Ureter (tissue), 1 donor: ENCODE data around the gene CTSL. TPM values are rescaled to one million over a fixed set of nuclear protein-coding genes. Genes with fewer than 3 reads are reported as not detected.
A peak's percentile ranks its signal among the peaks of the same experiment; 100 is the strongest.

Source experiments
- DNase-seq: peaks from one replicate; pipeline ENCODE4 v3.0.0-alpha.2; 2020; ENCODE audit warnings: low spot score
- total RNA-seq: library from RNA; stranded (reverse); gene quantifications from one replicate; pipeline ENCODE4 v1.2.4, GENCODE V29; 2023
- donor health status: DM: yes; HTN: yes; CAD: no.

Gene CTSL
- 119 TPM for total RNA-seq

DNA sequence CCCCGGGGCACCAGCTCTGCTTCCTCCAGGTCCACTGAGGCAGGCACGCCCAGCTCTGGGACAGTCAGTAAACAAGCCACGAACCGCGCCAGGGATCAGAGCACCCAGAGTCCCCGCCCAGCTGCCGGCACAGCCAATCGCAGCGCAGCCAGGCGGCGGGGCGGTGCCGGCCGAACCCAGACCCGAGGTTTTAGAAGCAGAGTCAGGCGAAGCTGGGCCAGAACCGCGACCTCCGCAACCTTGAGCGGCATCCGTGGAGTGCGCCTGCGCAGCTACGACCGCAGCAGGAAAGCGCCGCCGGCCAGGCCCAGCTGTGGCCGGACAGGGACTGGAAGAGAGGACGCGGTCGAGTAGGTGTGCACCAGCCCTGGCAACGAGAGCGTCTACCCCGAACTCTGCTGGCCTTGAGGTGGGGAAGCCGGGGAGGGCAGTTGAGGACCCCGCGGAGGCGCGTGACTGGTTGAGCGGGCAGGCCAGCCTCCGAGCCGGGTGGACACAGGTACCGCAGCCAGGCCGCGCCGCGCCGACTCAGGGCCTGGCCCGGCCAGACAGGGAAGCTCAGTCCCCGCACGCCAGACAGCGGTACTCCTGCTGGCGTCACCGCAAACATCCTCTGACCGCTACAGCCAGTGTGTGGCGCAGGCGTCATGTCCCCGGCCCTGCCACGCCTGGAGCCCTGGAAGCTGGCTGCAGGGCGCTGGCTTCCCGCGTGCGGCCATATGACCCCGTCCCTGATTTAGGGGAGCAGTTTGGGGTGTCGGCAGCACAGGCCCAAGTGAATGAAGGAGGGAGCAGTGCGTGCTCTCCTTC is at the start of gene CTSL:
CTSL (plus strand) TSS at position 220 of the 810 bp plus-strand sequence. CDS start 1,485 bp downstream, outside the sequence.
- DNase-seq: peak; percentile 93

DNA sequence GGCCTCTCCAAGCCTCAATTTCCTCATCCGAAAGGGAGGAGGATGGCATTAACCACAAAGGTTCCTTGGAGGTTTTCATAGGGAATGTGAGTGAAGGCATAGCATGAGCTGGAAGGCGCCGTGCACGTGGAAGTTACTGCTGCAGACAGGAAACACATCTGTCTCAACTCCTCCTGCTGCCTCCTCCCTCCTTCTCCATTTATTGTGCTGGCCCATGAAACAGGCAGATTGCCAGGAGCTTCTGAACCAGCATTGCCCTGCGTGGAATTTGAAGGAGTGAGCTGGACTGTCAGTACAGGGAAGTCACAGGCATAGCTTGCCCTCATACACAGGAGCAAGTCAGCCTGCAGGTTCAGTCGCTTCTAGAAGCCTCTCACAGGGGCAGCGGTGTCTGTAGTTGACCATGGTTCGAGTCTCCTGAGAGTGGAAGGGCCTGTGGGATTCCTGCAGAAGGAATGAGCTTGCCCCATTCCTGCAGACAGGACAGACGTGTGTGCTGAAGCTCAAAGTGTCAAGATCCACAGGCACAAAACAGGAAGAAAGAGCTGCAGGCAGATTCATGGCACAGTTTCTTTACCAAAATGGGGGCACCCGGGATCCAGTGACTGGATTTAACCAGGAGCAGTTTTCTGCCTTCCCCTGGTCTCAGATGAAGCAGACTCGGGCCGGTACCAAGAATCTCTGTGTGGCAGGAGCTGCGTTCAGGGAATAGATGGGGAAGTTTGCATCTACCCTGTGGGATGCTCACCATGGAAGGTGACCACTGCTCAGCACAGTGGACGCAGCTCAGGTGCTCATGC is 48.7 kb upstream of the CTSL start:
- peak; percentile 70 for DNase-seq

DNA sequence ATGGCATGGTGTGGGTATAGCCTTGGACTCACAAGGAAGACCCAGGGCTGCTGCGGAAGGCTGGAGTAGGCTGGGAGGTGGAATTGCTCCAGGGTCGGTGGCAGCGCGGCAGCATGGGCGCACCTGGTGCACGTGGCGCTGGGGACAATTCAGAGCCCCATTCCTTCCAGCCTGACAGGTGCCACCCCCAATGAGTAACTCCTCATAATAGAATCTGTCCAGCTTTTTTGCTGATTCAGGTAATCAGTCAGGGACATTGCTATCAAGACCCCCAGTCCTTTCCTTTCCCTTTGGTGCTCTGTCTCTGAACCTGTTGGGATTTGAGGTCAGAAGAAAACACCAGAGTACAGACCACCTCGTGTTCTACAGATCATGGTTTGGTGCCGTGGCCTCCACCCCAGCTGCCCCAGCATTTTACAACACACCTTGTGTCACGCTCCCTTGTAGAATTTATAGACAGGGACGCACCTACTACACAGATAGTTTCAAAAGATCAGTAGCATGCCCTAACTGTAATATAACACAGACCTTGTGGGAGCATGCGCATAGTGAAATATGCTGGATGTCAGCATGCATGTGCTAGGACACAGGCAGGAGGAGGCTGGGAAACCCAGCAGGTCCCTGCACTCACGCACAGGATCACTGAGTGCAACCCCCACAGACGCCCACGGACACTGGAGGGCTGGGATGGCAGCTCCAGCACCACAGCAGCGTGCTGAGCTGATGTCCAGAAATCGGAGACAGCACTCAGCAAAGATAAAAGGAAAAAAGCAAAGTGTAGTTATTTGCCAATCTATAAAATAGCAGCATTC is 47.9 kb upstream of the CTSL start:
- DNase-seq: no peak

DNA sequence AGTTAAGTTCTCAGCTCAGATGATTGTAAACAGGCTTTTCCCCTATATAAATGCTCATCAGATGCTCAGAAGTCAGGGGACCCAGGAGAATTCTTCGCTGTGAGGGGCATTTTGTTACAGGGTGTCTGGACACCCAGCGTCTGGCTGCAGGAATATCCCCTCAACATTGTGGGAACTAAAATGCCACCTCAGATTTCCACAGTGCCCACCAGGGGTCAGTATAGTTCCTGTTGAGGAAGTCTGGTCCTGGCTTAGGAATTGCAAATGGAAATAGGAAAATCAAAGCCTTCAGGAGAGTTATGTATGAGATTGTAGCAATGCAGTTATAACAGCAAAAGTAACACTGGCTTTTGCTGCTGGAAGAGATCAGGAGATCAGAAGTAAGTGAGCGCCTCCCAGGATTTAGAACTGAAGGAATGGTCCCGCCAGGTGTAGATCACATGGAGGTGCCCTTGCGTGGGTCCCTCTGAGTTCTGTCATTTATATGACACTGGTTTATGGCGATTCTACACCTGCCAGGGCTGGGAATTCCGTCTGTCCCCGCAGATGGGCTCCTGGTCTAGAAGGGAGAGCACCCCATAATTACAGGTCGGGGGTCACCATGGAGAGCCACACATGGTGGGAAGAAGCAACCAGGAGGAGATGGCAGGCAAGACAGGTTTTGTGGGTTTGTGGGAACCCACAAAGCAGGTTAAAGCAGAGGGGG is 47.1 kb upstream of the CTSL start:
- DNase-seq: peak; percentile 35

DNA sequence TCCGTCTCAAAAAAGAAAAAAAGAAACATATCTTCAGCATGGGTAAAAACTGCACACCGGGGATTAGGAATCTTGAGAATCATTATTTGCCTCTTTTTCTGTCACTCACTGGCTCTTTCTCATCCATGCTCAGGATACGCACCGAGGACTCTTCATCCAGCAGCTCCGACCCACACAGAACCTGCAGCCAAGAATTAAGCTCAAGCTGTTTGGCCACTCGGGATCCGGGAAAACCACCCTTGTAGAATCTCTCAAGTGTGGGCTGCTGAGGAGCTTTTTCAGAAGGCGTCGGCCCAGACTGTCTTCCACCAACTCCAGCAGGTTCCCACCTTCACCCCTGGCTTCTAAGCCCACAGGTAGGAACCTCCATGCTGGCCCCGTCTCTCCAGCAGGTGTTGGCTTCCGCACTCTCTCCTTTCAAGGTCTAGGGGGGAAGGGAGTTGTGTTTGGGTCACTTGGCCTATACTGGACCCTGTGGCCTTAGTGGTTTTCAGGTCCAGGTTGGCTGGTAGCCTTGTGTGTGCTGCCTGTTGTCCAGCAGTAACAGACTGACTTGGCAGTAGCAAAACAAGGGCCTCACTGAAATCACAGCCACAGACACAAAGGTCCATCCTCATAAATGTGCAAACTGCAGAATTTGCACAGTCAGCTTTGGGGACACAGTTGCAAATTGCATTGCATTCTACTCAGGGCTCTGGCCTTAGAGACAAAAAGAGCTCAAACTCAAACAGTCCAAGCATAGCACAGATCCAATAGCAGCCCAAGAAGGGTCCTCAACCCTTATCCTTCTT is 44.5 kb upstream of the CTSL start:
- no peak for DNase-seq

DNA sequence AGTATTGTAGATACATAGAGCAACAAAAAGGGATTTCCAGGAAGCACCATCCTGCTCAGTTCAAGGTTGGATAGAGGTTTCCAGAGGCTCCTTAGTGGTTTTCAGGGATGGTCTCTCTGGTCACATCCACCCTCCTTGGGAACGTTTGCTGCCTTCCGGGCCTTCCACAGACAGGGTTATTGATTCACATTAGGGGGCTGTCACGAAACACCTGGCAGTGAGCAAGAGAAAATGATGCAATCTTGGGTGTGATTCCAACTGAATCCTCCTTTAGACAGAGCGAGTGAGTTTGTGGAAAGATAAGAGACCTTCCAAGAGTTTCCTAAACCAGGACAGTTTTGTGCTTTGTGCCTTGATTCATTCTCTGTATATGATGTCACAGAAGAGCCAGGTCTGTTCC is 43.8 kb upstream of the CTSL start:
- no peak for DNase-seq

DNA sequence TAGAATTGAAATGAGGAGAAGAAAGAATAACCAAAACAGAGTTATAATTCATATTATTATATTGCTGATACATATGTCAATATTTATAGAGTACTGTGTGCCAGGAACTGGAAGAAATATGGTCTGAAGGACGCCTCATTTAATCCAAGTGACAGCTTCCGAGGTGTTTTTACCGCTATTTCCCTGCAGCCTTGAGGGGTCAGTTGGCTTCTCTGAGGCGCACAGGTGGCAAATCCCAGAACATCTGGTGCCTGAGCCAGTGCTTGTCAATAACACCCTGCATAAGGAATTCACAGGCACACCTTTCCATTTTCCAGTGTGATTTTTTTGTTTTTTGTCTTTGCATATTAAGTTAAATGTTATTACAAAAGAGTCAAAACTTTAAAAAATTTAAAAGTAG is 43.3 kb upstream of the CTSL start:
- DNase-seq: no peak

DNA sequence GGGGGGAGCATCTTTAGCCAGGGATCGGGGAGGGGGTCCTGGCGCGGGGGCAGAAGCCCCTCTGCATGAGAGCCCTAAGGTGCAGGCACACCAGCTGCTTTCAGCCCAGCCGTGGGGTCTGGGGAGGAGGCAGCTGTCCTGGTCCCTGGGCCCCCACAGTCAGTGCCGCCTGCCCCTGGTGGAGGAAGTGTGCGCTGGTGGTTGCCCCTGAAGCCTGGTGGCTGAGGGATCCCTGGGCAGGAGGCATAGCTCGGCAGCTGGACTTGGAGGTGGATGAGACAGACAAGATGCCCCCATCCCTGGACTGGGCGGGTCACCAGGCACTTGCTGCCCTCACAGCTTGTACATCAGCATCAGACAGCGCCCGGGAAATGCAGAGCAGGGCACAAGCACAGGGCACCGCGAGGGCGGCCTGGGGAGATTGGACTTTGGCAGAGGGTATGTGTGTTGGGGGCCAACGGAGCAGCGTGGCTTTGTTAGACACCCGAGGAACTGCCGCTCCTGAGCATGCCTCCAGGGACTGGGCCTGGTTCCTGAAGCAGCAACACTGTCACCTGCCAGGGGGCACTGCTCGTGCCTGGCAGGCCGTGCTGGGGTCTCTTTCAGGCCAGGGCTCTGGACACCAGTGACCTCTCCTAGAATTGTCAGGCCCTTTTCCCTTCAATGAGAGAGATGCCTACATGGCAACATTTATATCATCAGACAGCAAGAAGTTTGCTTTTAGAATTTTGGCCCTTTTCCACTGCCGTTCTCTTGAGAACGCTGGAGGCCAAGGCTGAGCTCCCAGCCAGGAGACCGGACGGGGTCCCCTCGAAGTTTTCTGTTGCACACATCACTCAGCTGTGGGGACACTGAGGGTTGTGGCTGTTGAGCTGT is 41.9 kb upstream of the CTSL start:
- peak; percentile 40 for DNase-seq

DNA sequence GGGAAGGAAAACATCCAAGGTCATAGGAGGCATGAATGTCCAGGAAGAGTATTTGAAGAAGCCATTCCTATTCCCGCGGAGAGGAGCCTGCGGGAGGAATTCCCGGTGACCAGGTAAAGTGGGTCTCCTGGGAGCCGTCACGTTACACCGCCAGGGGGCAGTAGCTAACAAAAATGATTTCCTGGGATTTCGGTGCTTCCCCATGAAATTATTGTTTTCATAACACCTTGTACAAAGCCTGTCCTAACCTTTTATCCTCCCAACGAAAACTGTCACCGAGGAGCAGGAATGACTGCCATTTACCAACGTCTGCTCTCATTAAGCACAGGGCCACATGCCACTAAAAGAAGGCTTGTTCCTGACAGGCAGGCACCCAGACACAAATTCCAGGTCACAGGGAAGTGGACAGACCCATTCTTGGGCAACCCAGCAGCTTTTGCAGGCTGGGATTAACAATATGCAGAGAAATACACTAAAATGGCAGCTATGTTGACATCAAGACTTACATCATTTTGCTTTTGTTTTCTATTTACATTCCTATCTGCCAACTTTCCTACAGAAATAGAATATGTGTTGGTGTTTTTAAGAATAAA is 41.2 kb upstream of the CTSL start:
- DNase-seq: peak; percentile 51

DNA sequence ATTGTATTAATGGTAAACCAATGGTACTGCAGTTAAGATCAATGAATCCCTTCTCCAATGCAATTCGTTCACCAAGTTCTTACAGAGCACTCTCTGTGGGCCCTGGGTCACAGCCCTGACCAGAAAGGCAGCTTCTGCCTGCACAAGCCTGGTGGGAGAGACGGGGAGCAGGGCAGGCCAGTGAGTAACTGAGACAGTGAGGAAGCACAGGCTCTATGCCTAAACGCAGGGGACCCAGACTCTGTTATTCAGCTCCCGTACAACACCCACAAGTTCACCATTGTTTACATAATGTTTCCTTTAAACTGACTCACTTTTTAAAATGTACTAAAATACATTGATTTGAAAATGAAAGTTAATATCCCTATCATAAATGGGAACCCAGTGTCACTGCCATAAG is 40.5 kb upstream of the CTSL start:
- no peak for DNase-seq

DNA sequence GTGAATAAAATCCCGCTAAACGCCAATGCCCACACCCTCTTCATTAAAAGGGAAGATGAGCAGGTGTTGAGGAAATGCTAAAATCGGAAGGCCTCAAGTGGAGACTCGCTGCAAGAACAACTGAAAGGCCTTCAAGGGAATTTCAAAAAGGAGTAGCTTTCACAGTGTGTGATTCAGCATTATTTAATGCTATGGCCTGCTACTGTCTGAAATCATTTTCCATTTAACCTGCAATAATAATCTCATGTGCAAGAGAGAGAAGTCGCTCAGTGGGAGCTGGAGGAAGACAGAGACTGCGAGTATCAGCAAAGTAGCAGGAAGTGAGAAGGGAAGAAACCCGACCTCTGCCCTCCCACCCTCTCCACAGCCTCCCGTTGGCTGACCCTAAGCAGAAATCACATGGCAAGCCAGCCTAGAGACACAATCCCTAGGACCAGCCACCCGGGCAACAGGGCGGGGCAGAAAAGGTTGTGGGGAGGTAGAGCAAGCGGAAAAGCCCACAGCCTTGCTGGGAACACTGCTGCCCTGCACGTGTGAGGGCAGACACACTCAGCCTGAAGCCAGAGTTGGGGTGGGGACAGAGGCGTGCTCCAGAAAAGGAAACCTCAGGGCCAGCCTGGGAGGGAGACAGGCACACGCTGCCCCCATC is 39.9 kb upstream of the CTSL start:
- peak; percentile 42 for DNase-seq

DNA sequence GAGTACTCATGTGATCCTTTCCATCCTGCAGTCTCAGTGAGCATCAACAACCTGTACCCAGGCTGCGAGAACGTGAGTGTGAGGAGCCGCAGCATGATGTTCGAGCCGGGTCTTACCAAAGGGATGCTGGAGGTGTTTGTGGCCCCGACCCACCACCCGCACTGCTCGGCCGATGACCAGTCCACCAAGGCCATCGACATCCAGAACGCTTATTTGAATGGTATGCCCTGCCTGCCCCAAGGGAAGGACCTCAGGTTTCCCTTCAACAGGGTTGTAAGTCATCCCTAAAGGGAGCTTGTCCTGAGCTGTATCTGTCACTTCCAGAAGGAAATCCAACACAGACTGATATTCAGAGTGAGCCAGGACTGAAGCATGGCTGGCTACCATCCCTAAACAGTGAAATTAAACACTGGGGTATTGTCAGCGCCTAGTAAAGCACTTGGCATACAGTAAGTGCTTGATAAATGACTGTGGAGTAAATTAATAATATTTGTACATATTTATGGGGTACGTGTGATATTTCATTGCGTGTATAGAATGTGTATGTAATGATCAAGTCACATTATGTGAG is 39.3 kb upstream of the CTSL start:
- DNase-seq: no peak

DNA sequence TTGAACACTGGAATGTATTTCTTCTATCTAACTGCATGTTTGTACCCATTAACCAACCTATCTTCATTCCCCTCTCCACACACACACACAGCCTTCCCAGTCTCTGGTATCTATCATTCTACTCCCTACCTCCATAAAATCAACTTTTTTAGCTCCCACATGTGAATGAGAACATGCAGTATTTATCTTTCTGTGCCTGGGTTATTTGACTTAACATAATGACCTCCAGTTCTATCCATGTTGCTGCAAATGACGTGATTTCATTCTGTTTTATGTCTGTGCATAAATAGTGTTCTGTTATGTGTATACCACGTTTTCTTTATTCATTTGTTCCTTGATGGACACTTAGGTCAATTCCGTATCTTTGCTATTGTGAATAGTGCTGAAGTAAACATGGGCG is 38.7 kb upstream of the CTSL start:
- DNase-seq: no peak

DNA sequence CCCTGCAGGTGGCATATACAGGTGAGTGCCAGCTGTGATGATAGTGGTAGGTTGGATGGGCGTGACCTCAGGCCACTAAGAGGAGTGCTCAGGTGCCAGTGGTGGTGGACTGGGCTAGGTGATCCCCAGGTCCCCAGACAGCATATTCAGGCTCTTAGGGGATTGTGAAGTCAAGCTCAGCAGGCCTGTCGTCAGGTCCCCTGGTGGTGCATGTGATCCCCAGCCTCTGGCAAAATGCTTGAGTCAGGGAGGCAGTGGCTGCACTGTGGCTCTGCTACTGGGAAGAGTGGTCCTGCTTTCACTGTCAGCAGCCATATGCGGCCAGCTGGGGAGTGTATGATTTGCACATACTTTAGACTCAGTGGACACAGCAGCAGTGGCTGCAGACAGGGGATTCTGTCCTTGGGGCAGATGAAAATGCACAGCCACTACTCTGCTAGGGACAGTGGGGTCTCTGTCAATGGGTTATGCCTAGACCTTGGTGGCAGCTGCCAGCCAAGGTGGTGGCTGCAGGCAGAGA is 31.6 kb upstream of the CTSL start:
- no peak for DNase-seq

DNA sequence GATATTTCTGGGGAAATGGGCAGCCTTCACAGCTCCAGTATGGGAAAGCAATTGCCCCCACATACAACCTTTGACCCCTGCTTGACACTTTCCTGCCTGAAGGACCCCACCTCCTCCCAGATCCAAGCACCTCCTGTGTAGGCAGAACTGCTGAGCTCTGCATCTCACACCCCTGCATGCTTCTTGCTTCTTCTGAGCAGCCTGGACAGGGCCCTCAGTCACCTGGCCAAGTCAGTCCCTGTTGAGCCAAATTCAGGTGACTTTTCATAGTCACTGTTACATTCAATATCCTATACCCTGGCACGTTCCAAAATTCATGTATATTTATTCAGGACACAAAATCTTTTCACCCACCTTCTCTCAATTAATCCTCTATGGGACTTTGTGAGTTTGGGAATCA is 30.4 kb upstream of the CTSL start:
- no peak for DNase-seq

DNA sequence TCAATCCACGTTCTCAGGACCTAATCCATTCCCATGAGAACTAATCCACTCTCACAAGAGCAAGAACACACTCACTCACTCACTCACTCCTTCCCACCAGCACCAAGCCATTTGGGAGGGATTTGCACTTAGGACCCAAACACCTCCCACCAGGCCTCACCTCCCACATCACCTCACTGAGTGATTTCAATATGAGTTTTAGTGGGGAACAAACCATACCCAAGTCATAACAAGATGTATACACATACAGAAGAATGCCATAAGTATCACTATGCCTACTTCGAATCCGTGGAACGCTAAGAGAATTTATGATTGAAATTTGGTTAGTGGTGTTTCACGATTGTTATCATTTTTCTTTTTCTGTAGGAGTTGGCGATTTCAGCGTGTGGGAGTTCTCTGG is 29.3 kb upstream of the CTSL start:
- no peak for DNase-seq

DNA sequence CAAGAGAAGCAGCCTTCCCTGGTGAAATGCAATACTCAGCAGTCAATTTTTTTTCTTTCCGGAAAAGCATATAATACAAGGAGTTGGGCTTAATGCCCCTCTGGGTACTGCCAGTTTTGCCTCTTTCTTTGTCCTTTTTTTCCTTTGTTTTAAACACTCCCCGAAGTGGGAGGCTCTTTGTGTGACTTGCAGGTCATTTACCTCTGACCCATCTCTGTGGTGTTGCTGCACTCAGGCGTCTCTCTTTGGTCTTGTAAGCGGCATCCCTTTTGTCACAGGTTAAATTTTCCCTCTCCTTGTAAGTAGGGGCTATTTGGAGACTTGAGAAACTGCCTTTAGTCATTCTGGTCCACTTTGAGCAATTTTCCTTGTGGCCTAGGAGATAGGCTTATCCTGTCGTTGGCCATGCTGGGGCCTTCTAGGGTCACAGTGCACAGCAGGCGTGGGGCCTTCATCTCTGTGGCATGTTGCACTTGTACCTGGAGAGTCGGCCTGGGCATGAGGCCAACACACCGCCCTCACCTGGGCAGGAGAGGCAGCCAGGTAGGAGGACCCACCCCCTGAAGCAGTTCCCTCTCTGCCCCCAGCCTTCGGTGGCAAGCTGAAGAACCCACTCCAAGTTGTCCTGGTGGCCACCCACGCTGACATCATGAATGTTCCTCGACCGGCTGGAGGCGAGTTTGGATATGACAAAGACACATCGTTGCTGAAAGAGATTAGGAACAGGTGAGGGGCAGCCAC is 27.7 kb upstream of the CTSL start:
- no peak for DNase-seq

DNA sequence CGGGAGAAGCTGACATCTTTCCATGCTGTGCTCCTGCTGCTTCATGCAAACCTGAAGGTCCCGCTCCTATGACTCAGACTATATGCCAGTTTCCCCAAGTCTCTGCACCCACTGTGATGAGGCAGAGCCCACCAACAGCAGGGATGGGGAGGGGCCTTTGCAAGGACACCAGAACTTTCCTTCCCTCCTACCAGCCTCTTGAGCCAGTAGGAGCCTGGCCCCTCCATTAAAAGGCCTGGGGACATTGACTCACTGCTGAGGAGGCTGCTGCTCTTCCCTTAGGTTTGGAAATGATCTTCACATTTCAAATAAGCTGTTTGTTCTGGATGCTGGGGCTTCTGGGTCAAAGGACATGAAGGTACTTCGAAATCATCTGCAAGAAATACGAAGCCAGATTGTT is 26.1 kb upstream of the CTSL start:
- no peak for DNase-seq
